ENCODE results near the gene MMP14.

GRCh38 chr14:22846811-22847307 is 10.5 kb downstream of the MMP14 start:
- TF ChIP-seq CTCF (IDR thresholded peaks at IDR 0.05; ENCODE audit: insufficient read depth, low read length) (no peak), GABPA (IDR thresholded peaks at IDR 0.05; ENCODE audit: low read depth) (no peak), REST (IDR thresholded peaks at IDR 0.05; ENCODE audit: insufficient replicate concordance, low read depth) (no peak)

Data from HL-60 (cell line).